Lung (tissue), 12 donors: ENCODE data around the gene LGALS16. TPM values are rescaled to one million over a fixed set of nuclear protein-coding genes. Genes with fewer than 3 reads are reported as not detected.
A peak's percentile ranks its signal among the peaks of the same experiment; 100 is the strongest.
"Not testable (repeated sequence)": the region's sequence is repeated elsewhere in the genome, so short reads cannot be mapped to it uniquely, and the experiment has no call there.

Source experiments
- ATAC-seq: fragments of 200-7000 bp; cut with Tn5 transposase; one replicate; pipeline ENCODE4 v1.9.1; 2020; ENCODE audit warnings: moderate number of reproducible peaks; ENCODE audit not compliant: insufficient read depth, low FRiP score
- DNase-seq, 3 donors: peaks; one replicate each; pipeline ENCODE4 v3.0.0-alpha.2; 2013 to 2017
- H3K27ac ChIP-seq, 2 donors: one replicate each; pipeline ENCODE4 v1.5.1; 2013; ENCODE audit warnings: mild to moderate bottlenecking in 2 of 2, moderate library complexity in 2 of 2, control low read depth in 1 of 2, inconsistent platforms in 1 of 2, low read depth in 1 of 2, low read length in 1 of 2
- H3K27me3 ChIP-seq, 3 donors: one replicate each; pipeline ENCODE4 v1.5.1; 2013; ENCODE audit warnings: low read length in 2 of 3; ENCODE audit not compliant: control insufficient read depth in 3 of 3, insufficient read depth in 3 of 3
- H3K36me3 ChIP-seq, 4 donors: one replicate each; pipeline ENCODE4 v1.5.1; 2013; ENCODE audit warnings: low read length in 4 of 4, mild to moderate bottlenecking in 1 of 4, moderate library complexity in 1 of 4; ENCODE audit not compliant: control insufficient read depth in 4 of 4, insufficient read depth in 4 of 4
- H3K4me1 ChIP-seq, 5 donors: one replicate each; pipeline ENCODE4 v1.5.1; 2013; ENCODE audit warnings: low read length in 5 of 5, mild to moderate bottlenecking in 2 of 5, moderate library complexity in 1 of 5; ENCODE audit not compliant: control insufficient read depth in 5 of 5, insufficient read depth in 5 of 5
- H3K4me3 ChIP-seq: one replicate; pipeline ENCODE4 v1.5.1; 2013; ENCODE audit warnings: mild to moderate bottlenecking, control low read depth, moderate library complexity
- H3K9ac ChIP-seq, 2 donors: one replicate each; pipeline ENCODE4 v1.5.1; 2013; ENCODE audit warnings: low read length in 2 of 2, control low read depth in 1 of 2; ENCODE audit not compliant: insufficient read depth in 1 of 2
- H3K9me3 ChIP-seq, 4 donors: one replicate each; pipeline ENCODE4 v1.5.1; 2013; ENCODE audit warnings: low read length in 3 of 4, mild to moderate bottlenecking in 1 of 4, moderate library complexity in 1 of 4; ENCODE audit not compliant: control insufficient read depth in 4 of 4, insufficient read depth in 3 of 4
- CTCF ChIP-seq: IDR thresholded peaks from 2 replicates; pipeline ENCODE4 v1.5.1; 2012; ENCODE audit warnings: mild to moderate bottlenecking; ENCODE audit errors: control extremely low read depth, extremely low read depth
- WGBS, 2 donors: extraction: QIAGEN DNeasy Blood & Tissue Kit; methylation state at CpG; one replicate each; pipeline ENCODE4 v1.1.7; 2013; 5-methylcytosine and 5-hydroxymethylcytosine counted together
- polyA plus RNA-seq, 2 donors: library from polyadenylated mRNA; stranded (reverse); fragments of 200-250 nt; gene quantifications; one replicate each; pipeline ENCODE4 v1.2.1, GENCODE V29; 2013
- total RNA-seq, 2 donors: library from RNA; depleted of rRNA in 1 of 2; stranded (reverse); fragments of >200 nt in 1 of 2; gene quantifications; one replicate each; pipeline ENCODE4 v1.2.1, GENCODE V29; 2014 to 2021
- donor health status: control.
- donor health status: control.
- donor health status: Bipolar disorder and iron deficiency.
- donor health status: healthy.
- donor health status: DM: yes; HTN: yes; CAD: no.

The LGALS16 gene
- total and polyA plus RNA-seq, 4 donors: not detected

- H3K36me3 ChIP-seq: no peaks in the 10 kb centered on the region
- no peaks in the 10 kb centered on the region for H3K4me1 ChIP-seq
- no peak overlapping the region for H3K4me3 ChIP-seq
- no peak for DNase-seq
- 41% methylated on average over 4 of the region's 4 CpGs for WGBS, 2 donors
- ATAC-seq: no peak
- no peak overlapping the region for H3K27ac ChIP-seq
- H3K9ac ChIP-seq: no peak overlapping the region
- peaks cover 0 to 3% (median 0%) of the 10 kb centered on the region in 4 donors for H3K9me3 ChIP-seq
- no peak for TF ChIP-seq CTCF
- H3K27me3 ChIP-seq: no peaks in the 10 kb centered on the region
Observed at GRCh38 chr19:39670998-39671397, 15.3 kb downstream of the LGALS16 start.

GRCh38 chr19:39671739-39672363 is 16.1 kb downstream of the LGALS16 start:
- WGBS, 2 donors: 13 to 16% methylated on average over 9 of the region's 9 CpGs
- no peaks in the 10 kb centered on the region for H3K4me1 ChIP-seq
- H3K4me3 ChIP-seq: no peak overlapping the region
- no peaks in the 10 kb centered on the region for H3K27me3 ChIP-seq
- H3K9me3 ChIP-seq: peaks cover 0 to 3% (median 0%) of the 10 kb centered on the region in 4 donors
- no peak overlapping the region for H3K9ac ChIP-seq
- H3K36me3 ChIP-seq: no peaks in the 10 kb centered on the region
- TF ChIP-seq CTCF: peak; percentile 55
- DNase-seq: peak in 2 of 3 donors; percentile 42 to 49
- H3K27ac ChIP-seq: no peak overlapping the region
- ATAC-seq: no peak

- WGBS, 2 donors: 67 to 72% methylated on average over 5 of the region's 5 CpGs
- no peak for TF ChIP-seq CTCF
- ATAC-seq: no peak
Observed at GRCh38 chr19:39672473-39672872, 16.8 kb downstream of the LGALS16 start.

GRCh38 chr19:39673862-39674261 is 18.1 kb downstream of the LGALS16 start:
- not testable (repeated sequence) for H3K4me1 ChIP-seq, DNase-seq, H3K36me3 ChIP-seq, H3K9ac ChIP-seq, H3K9me3 ChIP-seq, ATAC-seq, H3K27ac ChIP-seq, H3K27me3 ChIP-seq, H3K4me3 ChIP-seq
- 36 to 42% methylated on average over 1 of the region's 1 CpG for WGBS, 2 donors

More at GRCh38 chr19:39672473-39672872, 16.8 kb downstream of the LGALS16 start:
- Histone ChIP-seq H3K4me3 (no peak overlapping the region), H3K36me3 (no peaks in the 10 kb centered on the region), H3K27ac (no peak overlapping the region), H3K4me1 (no peaks in the 10 kb centered on the region), H3K9ac (no peak overlapping the region), H3K27me3 (no peaks in the 10 kb centered on the region), H3K9me3 (peaks cover 0 to 3% (median 0%) of the 10 kb centered on the region in 4 donors)
- DNase-seq: no peak
